ENCODE data around the gene TMEM135. TPM values are rescaled to one million over a fixed set of nuclear protein-coding genes. Genes with fewer than 3 reads are reported as not detected.

TMEM135 gene
- total RNA-seq, 4 donors from 2014 or later: 19.0 to 38.5 (median 29.5) TPM

DNA sequence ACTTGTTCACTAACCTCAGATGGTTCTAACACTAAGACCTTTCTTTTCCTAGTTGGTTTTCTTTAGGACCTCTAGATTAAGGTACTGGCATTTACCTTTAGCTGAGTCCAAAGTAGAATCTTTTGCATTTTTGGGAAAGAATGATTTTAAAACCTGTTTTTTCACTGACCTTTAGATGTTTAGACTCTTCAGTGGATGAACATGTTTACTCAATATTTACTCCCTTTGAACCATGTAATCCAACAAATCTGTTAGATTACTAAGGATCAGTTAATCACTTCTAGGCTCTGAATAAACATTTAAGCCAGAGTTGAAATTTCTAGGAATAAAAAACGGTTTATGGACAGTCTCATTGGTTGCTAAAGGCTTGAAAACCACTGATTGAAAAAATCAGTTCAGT, 6.2 kb downstream of the TMEM135 start:
- H3K9me3 ChIP-seq: no peaks in the 10 kb centered on the region
- intact Hi-C loops (cut with DNase I; ENCODE audit: low total_unique reads): no loop called here
- no peak overlapping the region for H3K27ac ChIP-seq
- no peaks in the 10 kb centered on the region for H3K4me1 ChIP-seq
- no peaks in the 10 kb centered on the region for H3K36me3 ChIP-seq
- no peaks in the 10 kb centered on the region for H3K27me3 ChIP-seq
- no peak overlapping the region for H3K4me3 ChIP-seq
- no peak for TF ChIP-seq POLR2A (IDR thresholded peaks at IDR 0.05)
- TF ChIP-seq, protein P1, sequence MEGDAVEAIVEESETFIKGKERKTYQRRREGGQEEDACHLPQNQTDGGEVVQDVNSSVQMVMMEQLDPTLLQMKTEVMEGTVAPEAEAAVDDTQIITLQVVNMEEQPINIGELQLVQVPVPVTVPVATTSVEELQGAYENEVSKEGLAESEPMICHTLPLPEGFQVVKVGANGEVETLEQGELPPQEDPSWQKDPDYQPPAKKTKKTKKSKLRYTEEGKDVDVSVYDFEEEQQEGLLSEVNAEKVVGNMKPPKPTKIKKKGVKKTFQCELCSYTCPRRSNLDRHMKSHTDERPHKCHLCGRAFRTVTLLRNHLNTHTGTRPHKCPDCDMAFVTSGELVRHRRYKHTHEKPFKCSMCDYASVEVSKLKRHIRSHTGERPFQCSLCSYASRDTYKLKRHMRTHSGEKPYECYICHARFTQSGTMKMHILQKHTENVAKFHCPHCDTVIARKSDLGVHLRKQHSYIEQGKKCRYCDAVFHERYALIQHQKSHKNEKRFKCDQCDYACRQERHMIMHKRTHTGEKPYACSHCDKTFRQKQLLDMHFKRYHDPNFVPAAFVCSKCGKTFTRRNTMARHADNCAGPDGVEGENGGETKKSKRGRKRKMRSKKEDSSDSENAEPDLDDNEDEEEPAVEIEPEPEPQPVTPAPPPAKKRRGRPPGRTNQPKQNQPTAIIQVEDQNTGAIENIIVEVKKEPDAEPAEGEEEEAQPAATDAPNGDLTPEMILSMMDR (IDR thresholded peaks at IDR 0.05): no peak
- no peak for DNase-seq

DNA sequence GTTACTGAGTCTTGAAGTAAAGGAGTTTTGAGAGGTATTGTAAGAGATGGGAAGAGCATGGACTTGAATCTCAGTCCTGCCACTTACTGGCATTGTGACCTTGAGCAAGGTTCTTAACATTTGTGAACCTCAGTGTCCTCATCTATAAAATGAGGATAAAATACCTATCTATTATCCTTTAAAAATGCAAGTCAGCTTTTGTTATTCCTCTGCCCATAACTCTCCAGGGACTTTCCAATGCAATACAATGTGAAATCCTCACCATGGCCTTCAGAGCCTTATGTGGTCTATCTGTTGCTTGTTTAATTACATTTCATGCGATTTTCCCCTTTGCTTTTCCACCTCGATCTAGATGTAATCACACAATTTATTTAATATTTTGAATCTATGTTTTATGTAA, 9.1 kb downstream of the TMEM135 start:
- TF ChIP-seq, protein P1 (IDR thresholded peaks at IDR 0.05): no peak
- no peak for TF ChIP-seq POLR2A (IDR thresholded peaks at IDR 0.05)
- intact Hi-C loops (cut with DNase I; ENCODE audit: low total_unique reads): no loop called here
- Histone ChIP-seq H3K4me1 (no peaks in the 10 kb centered on the region), H3K27me3 (no peaks in the 10 kb centered on the region), H3K36me3 (no peaks in the 10 kb centered on the region), H3K4me3 (no peak overlapping the region), H3K9me3 (no peaks in the 10 kb centered on the region), H3K27ac (no peak overlapping the region)
- no peak for DNase-seq

DNA sequence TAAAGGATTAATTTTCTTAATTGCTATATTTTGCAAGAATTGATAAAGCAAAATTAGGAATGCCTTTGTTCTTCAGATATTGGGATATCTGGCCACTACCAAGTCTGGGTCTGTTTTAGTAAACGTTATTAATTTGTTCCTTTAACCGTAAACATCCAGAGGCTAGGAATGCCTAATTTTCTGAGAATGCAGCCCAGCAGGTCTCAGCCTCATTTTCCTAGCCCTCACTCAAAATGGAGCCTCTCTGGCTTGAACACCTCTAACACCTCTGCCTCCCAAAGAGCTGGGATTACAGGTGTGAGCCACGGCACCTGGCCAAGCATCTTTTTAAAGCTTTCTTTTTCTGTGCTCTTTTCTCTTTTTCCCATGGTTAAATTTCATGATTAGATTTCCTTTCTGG, 18.4 kb downstream of the TMEM135 start:
- intact Hi-C loops (cut with DNase I; ENCODE audit: low total_unique reads): no loop called here
- Histone ChIP-seq H3K36me3 (no peaks in the 10 kb centered on the region), H3K9me3 (no peaks in the 10 kb centered on the region), H3K4me3 (no peak overlapping the region), H3K4me1 (no peaks in the 10 kb centered on the region), H3K27me3 (no peaks in the 10 kb centered on the region), H3K27ac (no peak overlapping the region)
- DNase-seq: no peak
- TF ChIP-seq, protein P1 (IDR thresholded peaks at IDR 0.05): no peak
- TF ChIP-seq POLR2A (IDR thresholded peaks at IDR 0.05): no peak

DNA sequence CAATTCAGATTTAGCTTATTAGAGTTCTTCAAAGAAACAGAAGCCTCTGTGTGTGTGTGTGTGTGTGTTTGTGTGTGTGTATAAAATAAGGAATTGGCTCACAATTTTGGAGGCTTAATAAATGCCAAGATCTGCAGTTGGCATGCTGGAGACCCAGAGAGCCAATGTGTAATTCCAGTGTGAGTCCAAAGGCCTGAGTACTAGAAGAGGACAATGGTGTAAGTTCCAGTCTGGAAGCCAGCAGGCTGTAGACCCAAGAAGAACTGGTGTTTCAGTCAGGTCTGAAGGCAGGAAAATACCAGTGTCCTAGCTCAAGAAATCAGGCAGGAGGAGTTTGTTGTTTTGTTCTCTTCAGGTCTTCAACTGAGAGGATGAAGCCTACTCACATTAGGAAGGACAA, 20.0 kb downstream of the TMEM135 start:
- intact Hi-C loops (cut with DNase I; ENCODE audit: low total_unique reads): no loop called here
- DNase-seq: no peak
- H3K27ac ChIP-seq: no peak overlapping the region

DNA sequence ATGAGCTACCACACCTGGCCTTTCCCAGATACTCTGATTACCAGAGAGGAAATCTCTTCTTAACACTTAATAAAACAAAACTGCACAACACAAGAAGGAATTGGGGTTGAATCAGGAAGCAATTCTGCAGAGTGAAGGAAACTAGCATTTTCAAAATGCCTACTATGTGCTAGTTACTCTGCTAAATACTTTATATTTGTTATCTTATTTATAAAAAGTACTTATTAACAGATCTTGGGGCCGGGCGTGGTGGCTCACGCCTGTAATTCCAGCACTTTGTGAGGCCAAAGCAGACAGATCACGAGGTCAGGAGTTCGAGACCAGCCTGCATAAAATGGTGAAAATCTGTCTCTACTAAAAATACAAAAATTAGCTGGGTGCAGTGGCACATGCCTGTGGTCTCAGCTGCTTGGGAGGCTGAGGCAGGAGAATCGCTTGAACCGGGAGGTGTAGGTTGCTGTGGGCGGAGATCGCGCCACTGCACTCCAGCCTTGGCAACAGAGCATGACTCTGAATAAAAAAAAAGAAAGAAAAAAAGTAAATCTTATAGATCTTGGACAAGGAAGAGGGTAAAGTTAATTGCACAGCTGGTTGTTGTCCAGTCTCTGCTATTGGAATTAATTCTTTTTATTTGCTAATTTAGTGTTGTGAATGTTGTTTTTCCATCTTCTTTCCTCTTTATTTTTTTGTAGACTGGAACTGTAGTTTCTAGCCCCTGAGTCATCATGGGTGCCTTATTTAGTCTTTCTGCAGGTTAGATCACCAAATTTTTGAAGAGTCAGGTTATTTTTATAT, 22.1 kb downstream of the TMEM135 start:
- H3K27me3 ChIP-seq: no peaks in the 10 kb centered on the region
- no peaks in the 10 kb centered on the region for H3K4me1 ChIP-seq
- DNase-seq: no peak
- no peak overlapping the region for H3K4me3 ChIP-seq
- TF ChIP-seq, protein P1 (IDR thresholded peaks at IDR 0.05): no peak
- no peaks in the 10 kb centered on the region for H3K9me3 ChIP-seq
- no peaks in the 10 kb centered on the region for H3K36me3 ChIP-seq
- intact Hi-C loops (cut with DNase I; ENCODE audit: low total_unique reads): no loop called here
- no peak overlapping the region for H3K27ac ChIP-seq

More for the DNA sequence above, 20.0 kb downstream of the TMEM135 start:
- Histone ChIP-seq H3K27me3 (no peaks in the 10 kb centered on the region), H3K4me3 (no peak overlapping the region), H3K9me3 (no peaks in the 10 kb centered on the region), H3K4me1 (no peaks in the 10 kb centered on the region), H3K36me3 (no peaks in the 10 kb centered on the region)
- TF ChIP-seq POLR2A (IDR thresholded peaks at IDR 0.05): no peak
